Trophoblast cell (in vitro differentiated cells and primary cell): ENCODE data around the gene UVRAG.

Source experiments
- DNase-seq, 2 donors: peaks; one replicate each; pipeline ENCODE4 v3.0.0-alpha.2; 2016
- H2AFZ ChIP-seq: 2 replicates; pipeline ENCODE4 v1.6.1; 2013; ENCODE audit warnings: low read length, moderate library complexity, mild to moderate bottlenecking; ENCODE audit not compliant: insufficient read depth, poor library complexity
- H2AK5ac ChIP-seq: 2 replicates; pipeline ENCODE4 v1.6.1; 2013; ENCODE audit warnings: mild to moderate bottlenecking, low read length
- H2BK120ac ChIP-seq: 2 replicates; pipeline ENCODE4 v1.6.1; 2013; ENCODE audit warnings: low read length, mild to moderate bottlenecking, moderate library complexity; ENCODE audit not compliant: insufficient read depth, poor library complexity
- H2BK12ac ChIP-seq: 2 replicates; pipeline ENCODE4 v1.6.1; 2013; ENCODE audit warnings: mild to moderate bottlenecking, low read length, moderate library complexity
- H2BK5ac ChIP-seq: 2 replicates; pipeline ENCODE4 v1.6.1; 2013; ENCODE audit warnings: low read length, low read depth, moderate library complexity, mild to moderate bottlenecking; ENCODE audit not compliant: poor library complexity
- H3K14ac ChIP-seq: 2 replicates; pipeline ENCODE4 v1.6.1; 2013; ENCODE audit warnings: mild to moderate bottlenecking, low read length
- H3K18ac ChIP-seq: 2 replicates; pipeline ENCODE4 v1.6.1; 2013; ENCODE audit warnings: mild to moderate bottlenecking, low read length
- H3K23ac ChIP-seq: 2 replicates; pipeline ENCODE4 v1.6.1; 2013; ENCODE audit warnings: low read length
- H3K27ac ChIP-seq: 2 replicates; pipeline ENCODE4 v1.5.1; 2013; ENCODE audit warnings: low read depth, mild to moderate bottlenecking, inconsistent platforms, low read length, moderate library complexity
- H3K27me3 ChIP-seq: 2 replicates; pipeline ENCODE4 v1.6.1; 2013; ENCODE audit warnings: inconsistent platforms, mild to moderate bottlenecking, low read length, moderate library complexity; ENCODE audit not compliant: insufficient read depth
- H3K36me3 ChIP-seq, 2 experiments: 1 replicate in 1 of 2; 2 replicates in 1 of 2; pipeline ENCODE4 v1.6.1; 2013; ENCODE audit warnings: low read length in 2 of 2, mild to moderate bottlenecking in 2 of 2, moderate library complexity in 1 of 2; ENCODE audit not compliant: insufficient read depth in 2 of 2, control insufficient read depth in 1 of 2
- H3K4ac ChIP-seq: 2 replicates; pipeline ENCODE4 v1.6.1; 2013; ENCODE audit warnings: low read depth, mild to moderate bottlenecking, low read length, moderate library complexity
- H3K4me1 ChIP-seq, 2 experiments: 1 replicate in 1 of 2; 2 replicates in 1 of 2; pipeline ENCODE4 v1.6.1; 2013; ENCODE audit warnings: low read length in 2 of 2, mild to moderate bottlenecking in 2 of 2, moderate library complexity in 1 of 2; ENCODE audit not compliant: insufficient read depth in 2 of 2, control insufficient read depth in 1 of 2
- H3K4me2 ChIP-seq: 2 replicates; pipeline ENCODE4 v1.6.1; 2013; ENCODE audit warnings: inconsistent platforms, mild to moderate bottlenecking, low read length, moderate library complexity
- H3K4me3 ChIP-seq: 2 replicates; pipeline ENCODE4 v1.5.1; 2013; ENCODE audit warnings: mild to moderate bottlenecking, low read depth, low read length, inconsistent platforms
- H3K79me1 ChIP-seq: one replicate; pipeline ENCODE4 v1.6.1; 2013; ENCODE audit warnings: low read length
- H3K79me2 ChIP-seq: 2 replicates; pipeline ENCODE4 v1.6.1; 2013; ENCODE audit warnings: low read length, mild to moderate bottlenecking; ENCODE audit not compliant: control insufficient read depth, insufficient read depth, poor library complexity
- H3K9ac ChIP-seq: 2 replicates; pipeline ENCODE4 v1.6.1; 2013; ENCODE audit warnings: mild to moderate bottlenecking, low read length
- H3K9me3 ChIP-seq: 2 replicates; pipeline ENCODE4 v1.6.1; 2013; ENCODE audit warnings: low read depth, mild to moderate bottlenecking, control low read depth, inconsistent platforms, low read length; ENCODE audit not compliant: insufficient read depth
- H4K12ac ChIP-seq: 2 replicates; pipeline ENCODE4 v1.6.1; 2013; ENCODE audit warnings: low read depth, mild to moderate bottlenecking, low read length, moderate library complexity
- H4K8ac ChIP-seq: 2 replicates; pipeline ENCODE4 v1.6.1; 2013; ENCODE audit warnings: low read depth, mild to moderate bottlenecking, low read length, moderate library complexity
- H4K91ac ChIP-seq: one replicate; pipeline ENCODE4 v1.6.1; 2013; ENCODE audit warnings: low read depth, mild to moderate bottlenecking, low read length, moderate library complexity
- WGBS: extraction: QIAGEN DNeasy Blood & Tissue Kit; methylation state at CpG from one replicate; pipeline ENCODE4 v1.1.7; 2013; ENCODE audit warnings: missing lambda C conversion rate; ENCODE audit not compliant: insufficient read length, insufficient coverage; ENCODE audit errors: extremely low coverage; 5-methylcytosine and 5-hydroxymethylcytosine counted together

UVRAG gene

GRCh38 chr11:76102802-76103201 lies 287.8 kb downstream of the UVRAG start:
- H4K12ac ChIP-seq: no peak overlapping the region
- no peak overlapping the region for H2AK5ac ChIP-seq
- H3K79me1 ChIP-seq: no peaks in the 10 kb centered on the region
- no peak overlapping the region for H4K8ac ChIP-seq
- no peak overlapping the region for H2AFZ ChIP-seq
- no peaks in the 10 kb centered on the region for H3K4me1 ChIP-seq
- no peaks in the 10 kb centered on the region for H3K27me3 ChIP-seq
- no peak overlapping the region for H2BK120ac ChIP-seq
- H3K23ac ChIP-seq: no peak overlapping the region
- H3K4ac ChIP-seq: no peak overlapping the region
- H3K14ac ChIP-seq: no peak overlapping the region
- H3K4me2 ChIP-seq: no peak overlapping the region
- no peak overlapping the region for H2BK12ac ChIP-seq
- H4K91ac ChIP-seq: no peak overlapping the region
- no peaks in the 10 kb centered on the region for H3K79me2 ChIP-seq
- H3K9me3 ChIP-seq: no peaks in the 10 kb centered on the region
- H3K36me3 ChIP-seq: no peaks in the 10 kb centered on the region
- no peak overlapping the region for H2BK5ac ChIP-seq
- WGBS: no CpG with 5 or more reads among the region's 1 CpG
- H3K4me3 ChIP-seq: no peak overlapping the region
- DNase-seq: no peak
- H3K18ac ChIP-seq: no peak overlapping the region
- no peak overlapping the region for H3K9ac ChIP-seq
- no peak overlapping the region for H3K27ac ChIP-seq

DNA sequence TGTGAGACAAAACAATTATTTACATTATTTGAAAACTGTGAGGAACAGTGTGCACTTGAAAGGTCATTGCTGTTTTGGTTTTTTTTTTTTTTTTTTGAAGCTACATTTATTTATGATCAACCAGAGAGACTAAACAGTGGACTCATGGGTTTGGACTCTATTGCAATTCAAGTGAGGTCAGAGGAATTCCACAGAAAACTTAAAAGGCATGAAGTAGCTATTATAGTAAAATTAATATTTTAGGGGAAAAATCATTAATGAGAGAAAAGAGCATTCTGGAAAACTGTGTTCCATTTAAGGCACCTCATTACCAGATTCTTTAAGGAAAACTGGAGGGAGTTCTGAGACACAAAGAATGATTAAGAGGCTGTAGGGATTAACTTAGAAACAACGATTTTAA lies 288.4 kb downstream of the UVRAG start:
- no peaks in the 10 kb centered on the region for H3K9me3 ChIP-seq
- H2BK12ac ChIP-seq: no peak overlapping the region
- H3K18ac ChIP-seq: no peak overlapping the region
- no peak overlapping the region for H2BK5ac ChIP-seq
- H3K4me1 ChIP-seq: no peaks in the 10 kb centered on the region
- H3K4me3 ChIP-seq: no peak overlapping the region
- H3K23ac ChIP-seq: no peak overlapping the region
- no peak for DNase-seq
- H4K12ac ChIP-seq: no peak overlapping the region
- no peak overlapping the region for H2AK5ac ChIP-seq
- no CpG with 5 or more reads among the region's 1 CpG for WGBS
- no peak overlapping the region for H3K9ac ChIP-seq
- H2BK120ac ChIP-seq: no peak overlapping the region
- H3K14ac ChIP-seq: no peak overlapping the region
- no peaks in the 10 kb centered on the region for H3K36me3 ChIP-seq
- H3K27me3 ChIP-seq: no peaks in the 10 kb centered on the region
- H4K91ac ChIP-seq: no peak overlapping the region
- no peak overlapping the region for H3K4me2 ChIP-seq
- no peak overlapping the region for H3K4ac ChIP-seq
- H3K27ac ChIP-seq: no peak overlapping the region
- H3K79me2 ChIP-seq: no peaks in the 10 kb centered on the region
- H3K79me1 ChIP-seq: no peaks in the 10 kb centered on the region
- no peak overlapping the region for H2AFZ ChIP-seq
- no peak overlapping the region for H4K8ac ChIP-seq

GRCh38 chr11:76104285-76104684 lies 289.3 kb downstream of the UVRAG start:
- Histone ChIP-seq H4K91ac (no peak overlapping the region), H3K79me1 (no peaks in the 10 kb centered on the region), H3K79me2 (no peaks in the 10 kb centered on the region), H2BK12ac (no peak overlapping the region), H2AFZ (no peak overlapping the region), H4K8ac (no peak overlapping the region), H3K36me3 (no peaks in the 10 kb centered on the region), H3K4me3 (no peak overlapping the region), H3K23ac (no peak overlapping the region), H2BK120ac (no peak overlapping the region), H3K9ac (no peak overlapping the region), H4K12ac (no peak overlapping the region), H3K4me2 (no peak overlapping the region), H3K27ac (no peak overlapping the region), H3K27me3 (no peaks in the 10 kb centered on the region), H3K9me3 (no peaks in the 10 kb centered on the region), H3K18ac (no peak overlapping the region), H3K4ac (no peak overlapping the region), H3K14ac (no peak overlapping the region), H2BK5ac (no peak overlapping the region), H3K4me1 (no peaks in the 10 kb centered on the region), H2AK5ac (no peak overlapping the region)
- no CpG with 5 or more reads among the region's 7 CpGs for WGBS
- no peak for DNase-seq

- Histone ChIP-seq H4K8ac (no peak overlapping the region), H3K4me1 (no peaks in the 10 kb centered on the region), H3K36me3 (no peaks in the 10 kb centered on the region), H3K4me2 (no peak overlapping the region), H2AK5ac (no peak overlapping the region), H3K79me1 (no peaks in the 10 kb centered on the region), H3K14ac (no peak overlapping the region), H4K91ac (no peak overlapping the region), H3K9ac (no peak overlapping the region), H3K9me3 (no peaks in the 10 kb centered on the region), H4K12ac (no peak overlapping the region), H3K23ac (no peak overlapping the region), H2BK5ac (no peak overlapping the region), H3K79me2 (no peaks in the 10 kb centered on the region), H2AFZ (no peak overlapping the region), H3K18ac (no peak overlapping the region), H3K4ac (no peak overlapping the region), H2BK120ac (no peak overlapping the region), H3K27me3 (no peaks in the 10 kb centered on the region), H2BK12ac (no peak overlapping the region), H3K27ac (no peak overlapping the region), H3K4me3 (no peak overlapping the region)
- no peak for DNase-seq
- no CpG with 5 or more reads among the region's 1 CpG for WGBS
These were observed 290.6 kb downstream of the UVRAG start for GRCh38 chr11:76105637-76106036.
